IPS-15b (cell line): Measurements from ENCODE around the gene STRA8.

ENCODE experiments used
- H3K27me3 ChIP-seq: one replicate; pipeline ENCODE4 v1.6.1; 2013; ENCODE audit warnings: low read length; ENCODE audit not compliant: control insufficient read depth, insufficient read depth
- H3K36me3 ChIP-seq: one replicate; pipeline ENCODE4 v1.6.1; 2013; ENCODE audit warnings: low read length; ENCODE audit not compliant: control insufficient read depth, insufficient read depth
- H3K4me1 ChIP-seq: one replicate; pipeline ENCODE4 v1.6.1; 2013; ENCODE audit warnings: mild to moderate bottlenecking, low read length; ENCODE audit not compliant: control insufficient read depth, insufficient read depth
- H3K4me3 ChIP-seq: one replicate; pipeline ENCODE4 v1.5.1; 2013; ENCODE audit warnings: low read depth, low read length
- H3K9ac ChIP-seq: one replicate; pipeline ENCODE4 v1.6.1; 2013; ENCODE audit warnings: low read depth, mild to moderate bottlenecking, low read length
- H3K9me3 ChIP-seq: one replicate; pipeline ENCODE4 v1.6.1; 2013; ENCODE audit warnings: mild to moderate bottlenecking, low read length; ENCODE audit not compliant: control insufficient read depth, insufficient read depth

The STRA8 gene

GRCh38 chr7:135233570-135233969 lies at the start of gene STRA8:
Gene STRA8, plus strand, starts transcription at chr7:135233838. Its CDS starts 6,687 bp downstream, at chr7:135240525.
- Histone ChIP-seq H3K9me3 (no peaks in the 10 kb centered on the region), H3K4me1 (no peaks in the 10 kb centered on the region), H3K4me3 (no peak within 1 kb of the TSS), H3K36me3 (no peaks in the 10 kb centered on the region), H3K27me3 (no peaks in the 10 kb centered on the region), H3K9ac (no peak within 1 kb of the TSS)

GRCh38 chr7:135184254-135184841 lies 49.3 kb upstream of the STRA8 start:
- H3K4me1 ChIP-seq: no peaks in the 10 kb centered on the region
- H3K9me3 ChIP-seq: peaks cover 12% of the 10 kb centered on the region
- H3K27me3 ChIP-seq: no peaks in the 10 kb centered on the region
- H3K4me3 ChIP-seq: no peak overlapping the region
- H3K36me3 ChIP-seq: peaks cover 18% of the 10 kb centered on the region
- H3K9ac ChIP-seq: no peak overlapping the region

GRCh38 chr7:135185471-135186260 lies 48.0 kb upstream of the STRA8 start:
- no peaks in the 10 kb centered on the region for H3K27me3 ChIP-seq
- peaks cover 9% of the 10 kb centered on the region for H3K9me3 ChIP-seq
- no peak overlapping the region for H3K9ac ChIP-seq
- H3K4me1 ChIP-seq: no peaks in the 10 kb centered on the region
- H3K4me3 ChIP-seq: no peak overlapping the region
- H3K36me3 ChIP-seq: peaks cover 18% of the 10 kb centered on the region

- Histone ChIP-seq H3K36me3 (peaks cover 18% of the 10 kb centered on the region), H3K27me3 (no peaks in the 10 kb centered on the region), H3K9ac (no peak overlapping the region)
These were observed 47.4 kb upstream of the STRA8 start for GRCh38 chr7:135186261-135186540.

GRCh38 chr7:135186841-135187253 lies 46.8 kb upstream of the STRA8 start:
- Histone ChIP-seq H3K9ac (no peak overlapping the region), H3K27me3 (no peaks in the 10 kb centered on the region), H3K4me1 (no peaks in the 10 kb centered on the region), H3K4me3 (no peak overlapping the region), H3K36me3 (peaks cover 18% of the 10 kb centered on the region), H3K9me3 (peaks cover under 1% of the 10 kb centered on the region)

More at GRCh38 chr7:135186261-135186540, 47.4 kb upstream of the STRA8 start:
- H3K4me3 ChIP-seq: no peak overlapping the region
- H3K4me1 ChIP-seq: no peaks in the 10 kb centered on the region
- H3K9me3 ChIP-seq: peaks cover 5% of the 10 kb centered on the region

- H3K27me3 ChIP-seq: no peaks in the 10 kb centered on the region
- H3K36me3 ChIP-seq: peaks cover 20% of the 10 kb centered on the region
- H3K9me3 ChIP-seq: no peaks in the 10 kb centered on the region
- H3K4me1 ChIP-seq: no peaks in the 10 kb centered on the region
- no peak overlapping the region for H3K4me3 ChIP-seq
- no peak overlapping the region for H3K9ac ChIP-seq
These were observed 45.2 kb upstream of the STRA8 start for GRCh38 chr7:135188298-135188984.

GRCh38 chr7:135189221-135189662 lies 44.4 kb upstream of the STRA8 start:
- no peak overlapping the region for H3K9ac ChIP-seq
- no peaks in the 10 kb centered on the region for H3K4me1 ChIP-seq
- H3K9me3 ChIP-seq: no peaks in the 10 kb centered on the region
- H3K4me3 ChIP-seq: no peak overlapping the region
- H3K27me3 ChIP-seq: no peaks in the 10 kb centered on the region
- peaks cover 19% of the 10 kb centered on the region for H3K36me3 ChIP-seq

GRCh38 chr7:135189961-135190360 lies 43.7 kb upstream of the STRA8 start:
- H3K27me3 ChIP-seq: no peaks in the 10 kb centered on the region
- no peaks in the 10 kb centered on the region for H3K4me1 ChIP-seq
- H3K9me3 ChIP-seq: no peaks in the 10 kb centered on the region
- no peak overlapping the region for H3K9ac ChIP-seq
- no peak overlapping the region for H3K4me3 ChIP-seq
- peaks cover 24% of the 10 kb centered on the region for H3K36me3 ChIP-seq

GRCh38 chr7:135190703-135191102 lies 42.9 kb upstream of the STRA8 start:
- no peaks in the 10 kb centered on the region for H3K9me3 ChIP-seq
- H3K9ac ChIP-seq: no peak overlapping the region
- no peak overlapping the region for H3K4me3 ChIP-seq
- H3K4me1 ChIP-seq: no peaks in the 10 kb centered on the region
- H3K36me3 ChIP-seq: peaks cover 19% of the 10 kb centered on the region
- H3K27me3 ChIP-seq: no peaks in the 10 kb centered on the region

- no peaks in the 10 kb centered on the region for H3K9me3 ChIP-seq
- no peaks in the 10 kb centered on the region for H3K27me3 ChIP-seq
- H3K9ac ChIP-seq: no peak overlapping the region
- no peaks in the 10 kb centered on the region for H3K4me1 ChIP-seq
- peaks cover 20% of the 10 kb centered on the region for H3K36me3 ChIP-seq
- H3K4me3 ChIP-seq: no peak overlapping the region
These were observed 40.6 kb upstream of the STRA8 start for GRCh38 chr7:135192914-135193536.

GRCh38 chr7:135193615-135194081 lies 40.0 kb upstream of the STRA8 start:
- H3K9ac ChIP-seq: no peak overlapping the region
- H3K36me3 ChIP-seq: peaks cover 20% of the 10 kb centered on the region

More at GRCh38 chr7:135193615-135194081, 40.0 kb upstream of the STRA8 start:
- H3K4me1 ChIP-seq: no peaks in the 10 kb centered on the region
- no peaks in the 10 kb centered on the region for H3K27me3 ChIP-seq
- no peaks in the 10 kb centered on the region for H3K9me3 ChIP-seq
- no peak overlapping the region for H3K4me3 ChIP-seq
